Tibial nerve (tissue), 3 donors: ENCODE results near the gene ZFYVE19.

Experiments
- POLR2A ChIP-seq, 2 donors: fragments of 450-650 bp; IDR thresholded peaks; one replicate each; pipeline ENCODE4 v1.6.1; 2017; ENCODE audit warnings: antibody characterized with exemption in 2 of 2, mild to moderate bottlenecking in 2 of 2, moderate library complexity in 2 of 2
- TF ChIP-seq, protein P1 (sequence below), 5 experiments: fragments of 200-600 bp in 3 of 5; fragments of 450-650 bp in 2 of 5; sonication (generic) in 3 of 5; IDR thresholded peaks; one replicate each; pipeline ENCODE4 v1.5.1; 2016 to 2019; ENCODE audit warnings: antibody characterized with exemption in 5 of 5, mild to moderate bottlenecking in 3 of 5, moderate library complexity in 2 of 5

DNA sequence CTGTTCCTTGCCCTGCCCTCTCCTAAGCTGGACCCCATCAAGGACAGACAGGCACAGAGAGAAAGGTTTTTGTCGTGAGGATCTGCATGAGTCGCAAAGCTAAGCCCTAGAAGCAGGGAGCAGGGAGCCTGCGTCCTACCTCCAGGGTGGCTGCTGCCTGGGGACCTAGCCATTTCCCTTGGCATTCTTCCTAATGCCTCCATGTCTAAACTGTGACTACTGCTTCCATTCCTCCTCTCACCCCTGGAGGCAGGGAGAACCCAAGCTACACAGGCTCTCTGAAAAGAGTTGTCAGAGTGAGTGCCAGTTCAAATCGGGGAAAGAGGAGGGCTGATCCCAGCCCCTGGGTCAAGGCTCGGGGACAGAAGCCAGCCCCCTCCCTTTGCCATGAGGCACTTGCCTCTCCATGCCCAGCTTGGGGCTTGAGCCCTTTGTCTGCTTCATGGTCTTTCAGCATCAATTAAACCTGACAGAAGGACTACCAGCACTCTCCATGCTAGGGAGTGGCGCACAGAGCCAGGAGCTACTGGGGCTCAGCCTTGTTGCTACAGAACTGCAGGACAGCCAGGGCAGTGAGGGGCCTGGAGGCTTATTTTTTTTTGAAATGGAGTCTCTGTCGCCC lies 40.6 kb upstream of the ZFYVE19 start:
- TF ChIP-seq POLR2A (IDR thresholded peaks at IDR 0.05) = no peak
- TF ChIP-seq, protein P1, sequence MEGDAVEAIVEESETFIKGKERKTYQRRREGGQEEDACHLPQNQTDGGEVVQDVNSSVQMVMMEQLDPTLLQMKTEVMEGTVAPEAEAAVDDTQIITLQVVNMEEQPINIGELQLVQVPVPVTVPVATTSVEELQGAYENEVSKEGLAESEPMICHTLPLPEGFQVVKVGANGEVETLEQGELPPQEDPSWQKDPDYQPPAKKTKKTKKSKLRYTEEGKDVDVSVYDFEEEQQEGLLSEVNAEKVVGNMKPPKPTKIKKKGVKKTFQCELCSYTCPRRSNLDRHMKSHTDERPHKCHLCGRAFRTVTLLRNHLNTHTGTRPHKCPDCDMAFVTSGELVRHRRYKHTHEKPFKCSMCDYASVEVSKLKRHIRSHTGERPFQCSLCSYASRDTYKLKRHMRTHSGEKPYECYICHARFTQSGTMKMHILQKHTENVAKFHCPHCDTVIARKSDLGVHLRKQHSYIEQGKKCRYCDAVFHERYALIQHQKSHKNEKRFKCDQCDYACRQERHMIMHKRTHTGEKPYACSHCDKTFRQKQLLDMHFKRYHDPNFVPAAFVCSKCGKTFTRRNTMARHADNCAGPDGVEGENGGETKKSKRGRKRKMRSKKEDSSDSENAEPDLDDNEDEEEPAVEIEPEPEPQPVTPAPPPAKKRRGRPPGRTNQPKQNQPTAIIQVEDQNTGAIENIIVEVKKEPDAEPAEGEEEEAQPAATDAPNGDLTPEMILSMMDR (IDR thresholded peaks at IDR 0.05) = no peak
